ENCODE data around the gene C9orf85.
"Not testable (repeated sequence)": the region's sequence is repeated elsewhere in the genome, so short reads cannot be mapped to it uniquely, and the experiment has no call there.

C9orf85 gene

GRCh38 chr9:71944754-71945375, 33.4 kb downstream of the C9orf85 start:
- no peak for DNase-seq

- not testable (repeated sequence) for DNase-seq
Observed at GRCh38 chr9:71954652-71955051, 43.2 kb downstream of the C9orf85 start.

GRCh38 chr9:71955300-71955915, 44.0 kb downstream of the C9orf85 start:
- peak; percentile 1 to 18 for DNase-seq

- no peak for DNase-seq
Observed at GRCh38 chr9:71962328-71962727, 50.9 kb downstream of the C9orf85 start.

GRCh38 chr9:71963471-71963996, 52.1 kb downstream of the C9orf85 start:
- DNase-seq = not testable (repeated sequence)

GRCh38 chr9:71965403-71965802, 54.0 kb downstream of the C9orf85 start:
- DNase-seq = no peak

GRCh38 chr9:71966601-71967000, 55.2 kb downstream of the C9orf85 start:
- DNase-seq = no peak

GRCh38 chr9:71968541-71969090, 57.2 kb downstream of the C9orf85 start:
- no peak for DNase-seq

- no peak for DNase-seq
Observed at GRCh38 chr9:71975833-71976232, 64.4 kb downstream of the C9orf85 start.

GRCh38 chr9:71977003-71977402, 65.6 kb downstream of the C9orf85 start:
- no peak for DNase-seq

GRCh38 chr9:71980266-71981190, 69.1 kb downstream of the C9orf85 start:
- DNase-seq = no peak

GRCh38 chr9:71981944-71982343, 70.5 kb downstream of the C9orf85 start:
- no peak for DNase-seq

- DNase-seq = no peak
Observed at GRCh38 chr9:71984403-71984802, 73.0 kb downstream of the C9orf85 start.

- no peak for DNase-seq
Observed at GRCh38 chr9:71984831-71985281, 73.4 kb downstream of the C9orf85 start.

GRCh38 chr9:71985297-71985911, 74.0 kb downstream of the C9orf85 start:
- no peak for DNase-seq

- DNase-seq = no peak
Observed at GRCh38 chr9:71986900-71987299, 75.5 kb downstream of the C9orf85 start.

GRCh38 chr9:71987471-71988371, 76.3 kb downstream of the C9orf85 start:
- DNase-seq = no peak

- DNase-seq = no peak
Observed at GRCh38 chr9:71990466-71990865, 79.0 kb downstream of the C9orf85 start.

GRCh38 chr9:72005451-72005850, 94.0 kb downstream of the C9orf85 start:
- no peak for DNase-seq

GRCh38 chr9:72006501-72006900, 95.1 kb downstream of the C9orf85 start:
- DNase-seq = no peak

GRCh38 chr9:72007726-72008125, 96.3 kb downstream of the C9orf85 start:
- not testable (repeated sequence) for DNase-seq
